Jurkat, Clone E6-1 (cell line): ENCODE results near the gene USP10.
A peak's percentile ranks its signal among the peaks of the same experiment; 100 is the strongest.

Experiments
- DNase-seq: peaks from one replicate; pipeline ENCODE4 v3.0.0-alpha.2; 2011; ENCODE audit warnings: low read depth, low spot score
- H3K4me3 ChIP-seq: 2 replicates; pipeline ENCODE4 v1.5.1; 2011; ENCODE audit warnings: mild to moderate bottlenecking, low read length, control low read depth, moderate library complexity

USP10 gene

GRCh38 chr16:84759906-84760305, 60.1 kb downstream of the USP10 start:
- no peak overlapping the region for H3K4me3 ChIP-seq
- no peak for DNase-seq

- no peak overlapping the region for H3K4me3 ChIP-seq
- DNase-seq: no peak
Observed at GRCh38 chr16:84761448-84762368, 61.9 kb downstream of the USP10 start.

GRCh38 chr16:84763164-84763563, 63.4 kb downstream of the USP10 start:
- DNase-seq: no peak
- no peak overlapping the region for H3K4me3 ChIP-seq

- DNase-seq: no peak
Observed at GRCh38 chr16:84763629-84764028, 63.8 kb downstream of the USP10 start.

GRCh38 chr16:84764970-84765369, 65.2 kb downstream of the USP10 start:
- no peak for DNase-seq
- no peak overlapping the region for H3K4me3 ChIP-seq

More at GRCh38 chr16:84763629-84764028, 63.8 kb downstream of the USP10 start:
- H3K4me3 ChIP-seq: no peak overlapping the region

GRCh38 chr16:84765616-84766580, 66.1 kb downstream of the USP10 start:
- no peak for DNase-seq
- no peak overlapping the region for H3K4me3 ChIP-seq

- DNase-seq: no peak
- no peak overlapping the region for H3K4me3 ChIP-seq
Observed at GRCh38 chr16:84766978-84767773, 67.4 kb downstream of the USP10 start.

GRCh38 chr16:84768061-84768807, 68.4 kb downstream of the USP10 start:
- H3K4me3 ChIP-seq: no peak overlapping the region
- no peak for DNase-seq

GRCh38 chr16:84768808-84769197, 69.0 kb downstream of the USP10 start:
- no peak for DNase-seq
- H3K4me3 ChIP-seq: no peak overlapping the region

- no peak overlapping the region for H3K4me3 ChIP-seq
- no peak for DNase-seq
Observed at GRCh38 chr16:84769416-84769815, 69.6 kb downstream of the USP10 start.

GRCh38 chr16:84773312-84773711, 73.5 kb downstream of the USP10 start:
- no peak for DNase-seq
- no peak overlapping the region for H3K4me3 ChIP-seq

GRCh38 chr16:84774810-84775209, 75.0 kb downstream of the USP10 start:
- DNase-seq: no peak
- H3K4me3 ChIP-seq: no peak overlapping the region

GRCh38 chr16:84775262-84775810, 75.5 kb downstream of the USP10 start:
- H3K4me3 ChIP-seq: no peak overlapping the region
- DNase-seq: no peak

GRCh38 chr16:84777435-84777834, 77.6 kb downstream of the USP10 start:
- no peak overlapping the region for H3K4me3 ChIP-seq
- DNase-seq: no peak

GRCh38 chr16:84778720-84779119, 78.9 kb downstream of the USP10 start:
- no peak for DNase-seq
- H3K4me3 ChIP-seq: no peak overlapping the region

GRCh38 chr16:84780063-84780462, 80.3 kb downstream of the USP10 start:
- DNase-seq: no peak
- H3K4me3 ChIP-seq: no peak overlapping the region

GRCh38 chr16:84780544-84781376, 81.0 kb downstream of the USP10 start:
- no peak overlapping the region for H3K4me3 ChIP-seq
- DNase-seq: peak; percentile 12
